HG03520 (cell line): ENCODE data around the gene GLIS1.

Source experiments
- ATAC-seq: cut with Tn5 transposase; IDR thresholded peaks from one replicate; pipeline ENCODE4 v1.9.1; 2021; ENCODE audit warnings: mild to moderate bottlenecking, moderate library complexity; ENCODE audit not compliant: unreplicated experiment

Gene GLIS1

DNA sequence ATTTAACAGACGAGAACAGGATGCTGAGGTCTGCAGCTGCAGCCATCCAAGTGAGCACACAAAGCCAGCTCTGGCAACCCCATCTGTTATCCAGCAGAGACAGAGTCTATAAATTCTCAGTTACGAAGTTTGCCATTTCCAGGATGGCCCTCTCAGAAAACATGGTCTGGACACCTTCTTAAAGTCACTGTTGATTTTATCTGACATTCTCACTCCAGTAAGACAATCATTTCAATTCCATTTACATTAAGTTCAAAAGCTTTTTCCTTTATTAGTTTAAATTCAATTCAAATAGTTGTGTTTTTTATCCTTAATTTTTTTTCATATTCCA is 154.2 kb downstream of the GLIS1 start:
- ATAC-seq = no peak

- ATAC-seq = no peak
Observed at GRCh38 chr1:53583868-53584776, 154.8 kb downstream of the GLIS1 start.

DNA sequence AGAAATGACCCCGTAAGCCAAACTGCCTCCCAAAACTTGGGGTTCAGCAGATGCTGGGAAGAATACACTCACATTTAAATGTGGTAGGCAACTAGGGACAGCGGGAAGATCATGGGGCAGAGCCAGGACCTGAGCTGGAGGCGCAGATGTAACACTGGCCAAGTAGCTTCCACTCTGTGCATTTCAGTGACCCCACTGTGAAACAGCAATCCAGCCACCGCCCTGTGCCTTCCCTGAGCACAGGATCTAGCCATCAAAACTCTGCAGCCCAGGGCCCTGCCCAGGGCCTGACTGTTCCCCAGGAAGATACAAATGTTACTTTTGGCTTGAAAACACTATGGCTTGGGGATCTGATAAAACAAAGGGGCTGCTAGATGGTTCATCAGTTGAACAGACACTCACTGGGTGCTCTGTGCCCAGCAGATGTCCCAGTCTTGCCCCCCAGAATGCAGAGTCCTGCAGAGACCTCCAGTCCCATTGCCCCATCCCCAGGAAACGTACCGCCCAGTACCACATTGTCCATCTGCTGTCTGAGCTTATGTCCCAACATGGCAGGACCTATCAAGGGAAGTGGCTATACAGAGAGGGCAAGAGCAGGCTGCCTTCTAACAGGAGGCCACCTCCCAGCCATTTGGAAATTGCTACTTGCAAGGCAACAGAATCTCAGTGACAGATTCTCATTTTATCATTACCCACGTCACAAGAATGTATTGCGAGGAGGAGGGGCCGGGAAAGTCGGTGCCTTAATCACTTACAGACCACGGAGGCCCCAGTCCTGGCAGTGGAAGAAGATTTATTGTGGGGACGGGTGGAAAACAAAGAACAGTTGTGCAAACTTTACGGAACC is 155.7 kb downstream of the GLIS1 start:
- no peak for ATAC-seq

GRCh38 chr1:53582211-53583020 is 156.5 kb downstream of the GLIS1 start:
- ATAC-seq = no peak

DNA sequence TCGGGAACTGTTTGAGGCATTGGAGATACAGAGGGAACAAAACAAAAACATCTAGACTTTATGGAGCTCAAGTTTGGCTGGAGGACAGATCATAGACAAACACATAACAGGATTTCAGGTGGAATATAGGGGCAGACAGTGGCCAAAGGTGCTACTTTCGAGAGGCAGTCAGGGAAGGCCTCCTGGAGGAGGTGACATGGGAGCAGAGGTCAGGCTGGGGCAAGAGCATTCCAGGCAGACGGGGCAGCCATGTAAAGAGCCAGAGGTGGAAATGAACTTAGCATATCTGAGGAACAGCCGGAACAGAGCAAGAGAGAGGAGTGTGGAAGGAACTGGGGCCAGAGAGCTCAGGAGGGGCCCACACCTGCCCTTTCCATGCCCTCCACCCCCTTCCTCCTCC is 157.5 kb downstream of the GLIS1 start:
- ATAC-seq = no peak

GRCh38 chr1:53580739-53581475 is 158.1 kb downstream of the GLIS1 start:
- no peak for ATAC-seq

DNA sequence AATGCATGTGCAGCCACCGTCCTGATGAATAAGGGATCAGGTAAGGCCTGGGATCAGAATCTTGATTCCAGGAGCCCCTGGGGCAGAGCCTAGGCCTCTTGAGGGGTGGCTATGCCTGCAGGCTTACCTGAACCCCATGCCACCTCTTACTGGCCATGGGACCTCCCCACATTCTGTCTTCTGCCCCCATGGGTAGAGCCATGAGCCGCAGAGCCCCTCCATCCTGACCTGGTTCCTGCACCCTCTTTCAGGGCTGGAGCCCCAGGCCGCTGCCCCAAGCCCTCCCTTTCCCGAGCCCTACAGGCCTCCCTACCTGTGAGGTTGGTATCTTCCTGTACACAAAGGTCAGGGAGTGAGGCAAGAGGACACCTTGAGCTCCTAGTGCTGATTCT is 159.0 kb downstream of the GLIS1 start:
- ATAC-seq = no peak

DNA sequence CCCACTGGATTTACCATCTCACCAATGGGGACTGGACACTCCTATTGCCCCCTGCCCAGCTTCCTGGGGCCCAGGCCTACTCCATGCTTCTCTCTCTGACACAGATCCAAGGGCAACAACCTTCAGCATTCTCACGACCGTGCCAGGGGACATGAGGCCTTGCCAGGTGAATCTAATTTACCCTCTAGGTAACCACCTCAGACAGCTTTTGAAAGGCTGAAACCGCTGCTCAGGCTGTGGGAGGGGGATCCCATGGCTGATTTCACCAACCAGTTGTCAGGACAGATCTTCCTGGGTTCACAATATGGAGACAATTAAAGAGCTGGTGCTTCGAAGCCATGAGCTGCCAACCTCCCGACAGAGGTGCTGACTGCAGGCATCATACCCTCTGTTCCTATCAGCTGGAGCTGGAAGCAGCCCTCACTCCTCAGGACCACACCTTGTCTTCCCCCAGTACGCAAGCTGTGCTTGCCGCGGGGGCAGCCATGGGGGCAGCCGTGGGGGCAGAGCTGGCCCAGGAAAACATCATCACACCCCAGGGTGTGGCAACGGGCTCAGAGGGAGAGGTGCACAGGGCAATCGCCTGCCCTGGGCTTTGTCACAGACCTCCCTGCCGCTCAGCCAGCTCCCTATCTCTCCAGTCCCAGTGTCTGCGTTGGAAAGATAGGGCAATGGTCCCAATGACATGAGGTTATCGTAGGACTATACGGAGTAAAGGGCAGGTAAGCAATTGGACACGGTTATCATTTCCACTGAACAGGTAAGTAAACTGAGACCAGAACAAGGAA is 159.5 kb downstream of the GLIS1 start:
- no peak for ATAC-seq

GRCh38 chr1:53578358-53578757 is 160.6 kb downstream of the GLIS1 start:
- ATAC-seq = no peak

GRCh38 chr1:53577761-53578100 is 161.2 kb downstream of the GLIS1 start:
- no peak for ATAC-seq

GRCh38 chr1:53576866-53577760 is 161.9 kb downstream of the GLIS1 start:
- no peak for ATAC-seq

GRCh38 chr1:53576381-53576801 is 162.6 kb downstream of the GLIS1 start:
- ATAC-seq = no peak

DNA sequence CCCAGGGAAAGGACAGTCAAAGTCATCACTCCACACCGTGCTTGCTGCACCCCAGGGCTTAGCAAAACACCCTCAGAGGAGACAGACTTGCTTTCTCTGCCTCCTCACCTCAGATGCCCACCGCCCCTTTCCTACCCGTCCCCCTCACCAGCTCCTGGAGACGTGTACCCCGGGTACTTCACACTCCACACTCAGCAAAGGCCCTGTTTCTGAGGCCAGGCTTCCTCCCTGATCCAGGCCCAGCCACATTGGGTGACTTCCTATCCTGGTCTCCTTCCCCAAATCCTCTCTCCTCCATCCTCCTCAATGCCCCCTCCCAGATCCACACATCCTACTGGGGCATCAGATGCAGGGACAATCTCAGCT is 163.0 kb downstream of the GLIS1 start:
- ATAC-seq = no peak

- no peak for ATAC-seq
Observed at GRCh38 chr1:53575141-53575954, 163.6 kb downstream of the GLIS1 start.

DNA sequence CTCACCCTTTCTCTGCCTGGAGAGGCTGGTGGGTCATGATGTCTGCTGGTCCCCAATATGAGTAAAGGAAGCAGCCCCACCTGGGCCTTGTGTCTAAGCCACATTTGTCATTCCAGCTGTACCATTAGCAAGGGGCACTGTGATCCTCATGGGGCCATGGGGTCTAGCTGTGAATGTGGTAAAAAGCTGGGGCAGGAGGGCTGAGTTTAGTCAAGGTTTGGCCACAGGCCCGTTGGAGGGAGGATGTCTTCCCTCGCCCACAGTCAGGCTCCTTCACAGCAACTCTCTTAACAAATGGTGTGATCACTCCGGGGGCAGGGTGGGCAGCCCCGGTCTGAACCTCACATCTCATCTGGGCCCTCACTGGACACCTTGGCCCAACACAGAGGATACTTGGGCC is 164.3 kb downstream of the GLIS1 start:
- no peak for ATAC-seq

GRCh38 chr1:53573931-53574330 is 165.0 kb downstream of the GLIS1 start:
- no peak for ATAC-seq

DNA sequence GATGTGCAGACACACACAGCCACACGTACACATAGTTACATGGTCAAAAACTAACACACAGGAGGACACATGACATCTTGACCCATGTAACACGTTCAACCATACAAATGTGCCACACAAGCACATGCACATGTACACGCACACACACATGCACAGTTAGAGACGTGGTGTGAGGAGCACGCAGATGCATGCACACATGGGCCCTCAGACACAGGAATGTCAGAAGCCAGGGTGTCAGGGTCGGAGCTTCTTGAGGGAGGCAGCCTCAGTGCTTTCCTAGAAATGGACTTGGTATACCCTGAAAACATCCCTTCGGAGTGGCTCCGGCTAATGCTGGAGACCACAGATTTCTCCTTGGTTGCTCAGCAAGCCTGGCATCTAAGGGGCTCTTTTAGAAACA is 165.4 kb downstream of the GLIS1 start:
- ATAC-seq = no peak

GRCh38 chr1:53572815-53573173 is 166.2 kb downstream of the GLIS1 start:
- ATAC-seq = no peak
